ENCODE data around the gene AKAP1. TPM values are rescaled to one million over a fixed set of nuclear protein-coding genes. Genes with fewer than 3 reads are reported as not detected.
A peak's percentile ranks its signal among the peaks of the same experiment; 100 is the strongest.

The AKAP1 gene
- total RNA-seq, 3 donors from 2014 or later, result 38.1 to 87.7 (median 63.9) TPM

DNA sequence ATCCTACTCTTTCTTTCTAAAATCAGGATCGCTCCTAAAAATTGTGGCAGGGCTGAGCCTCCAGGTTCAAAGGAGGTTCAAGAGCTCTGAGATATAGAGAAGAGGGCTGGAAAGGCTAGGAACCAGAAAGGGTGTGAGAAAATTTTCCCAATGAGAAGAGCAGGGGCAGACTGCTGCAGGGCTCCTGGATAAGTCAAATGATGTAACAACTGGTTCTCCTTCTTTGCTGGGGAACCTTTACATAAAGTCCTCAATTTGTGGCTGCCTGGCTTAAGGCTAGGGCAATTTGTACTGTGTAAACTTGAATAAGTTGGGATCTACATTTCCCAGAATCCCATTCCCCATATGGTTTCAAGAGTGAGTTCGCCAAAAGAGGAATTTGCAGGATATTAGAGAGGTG lies 16.3 kb upstream of the AKAP1 start:
- Histone ChIP-seq H3K27ac (peak overlapping the region; percentile 17 to 29), H3K36me3 (no peaks in the 10 kb centered on the region), H3K9me3 (no peaks in the 10 kb centered on the region), H3K27me3 (no peaks in the 10 kb centered on the region), H3K4me1 (peaks cover 0 to 5% of the 10 kb centered on the region in 2 donors), H3K4me3 (no peak overlapping the region)
- intact Hi-C loops (cut with DNase I; ENCODE audit: low total_unique reads), result no loop called here
- no peak for DNase-seq (ENCODE audit: low spot score in 2 of 2)
- TF ChIP-seq POLR2AphosphoS5 (IDR thresholded peaks at IDR 0.05), result no peak
- TF ChIP-seq POLR2A (IDR thresholded peaks at IDR 0.05), result no peak
- no peak for TF ChIP-seq CTCF (IDR thresholded peaks at IDR 0.05)

DNA sequence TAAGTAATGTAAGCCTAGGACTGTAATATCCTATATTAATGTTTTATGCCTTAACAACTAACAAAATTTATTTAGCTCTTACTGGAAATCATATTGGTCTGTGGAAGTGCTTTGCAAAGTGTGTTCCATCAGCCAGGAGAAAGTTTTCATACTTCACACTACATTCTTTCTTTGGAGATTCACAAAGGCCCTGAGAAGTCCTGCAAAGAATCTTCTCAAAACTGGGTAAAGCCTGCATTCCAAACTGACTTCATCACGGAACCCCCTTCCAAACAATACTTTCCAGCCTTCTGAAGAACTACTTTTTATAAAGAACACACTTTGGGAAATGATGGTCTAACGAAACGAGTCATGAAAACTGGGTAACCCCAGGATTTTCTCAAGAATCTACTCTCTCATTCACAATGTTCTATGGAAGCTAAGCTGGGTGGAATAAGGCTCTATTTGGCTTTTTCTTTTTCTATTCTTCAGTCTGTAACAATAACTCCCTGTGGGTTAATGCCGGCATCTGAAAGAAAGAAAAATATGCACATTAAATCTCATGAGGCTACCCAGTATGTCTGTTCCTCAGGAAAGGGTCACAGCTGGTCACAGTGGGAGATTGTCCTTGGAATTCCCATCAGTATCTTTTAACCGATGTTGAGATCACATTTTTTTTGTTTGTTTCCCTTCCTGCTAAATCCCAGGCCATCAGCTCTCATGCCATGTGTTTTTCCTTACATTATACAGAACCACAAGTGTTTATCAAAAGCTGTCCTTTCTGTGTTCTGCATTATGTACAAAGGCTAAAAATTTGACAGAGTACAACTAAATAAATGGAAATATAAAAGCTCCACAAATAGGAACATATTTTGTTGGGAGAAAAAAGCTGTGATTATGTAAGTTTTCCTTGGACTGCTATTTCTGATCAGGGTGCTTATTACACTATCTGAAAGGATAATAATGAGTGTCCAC lies 12.8 kb upstream of the AKAP1 start:
- intact Hi-C loops (cut with DNase I; ENCODE audit: low total_unique reads), result no loop called here
- H3K27me3 ChIP-seq, result no peaks in the 10 kb centered on the region
- H3K27ac ChIP-seq, result no peak overlapping the region
- no peak for DNase-seq (ENCODE audit: low spot score in 2 of 2)
- no peaks in the 10 kb centered on the region for H3K9me3 ChIP-seq
- H3K36me3 ChIP-seq, result no peaks in the 10 kb centered on the region
- no peak overlapping the region for H3K4me3 ChIP-seq
- H3K4me1 ChIP-seq, result peaks cover 0 to 4% of the 10 kb centered on the region in 2 donors
- no peak for TF ChIP-seq POLR2AphosphoS5 (IDR thresholded peaks at IDR 0.05)
- TF ChIP-seq CTCF (IDR thresholded peaks at IDR 0.05), result no peak
- no peak for TF ChIP-seq POLR2A (IDR thresholded peaks at IDR 0.05)

DNA sequence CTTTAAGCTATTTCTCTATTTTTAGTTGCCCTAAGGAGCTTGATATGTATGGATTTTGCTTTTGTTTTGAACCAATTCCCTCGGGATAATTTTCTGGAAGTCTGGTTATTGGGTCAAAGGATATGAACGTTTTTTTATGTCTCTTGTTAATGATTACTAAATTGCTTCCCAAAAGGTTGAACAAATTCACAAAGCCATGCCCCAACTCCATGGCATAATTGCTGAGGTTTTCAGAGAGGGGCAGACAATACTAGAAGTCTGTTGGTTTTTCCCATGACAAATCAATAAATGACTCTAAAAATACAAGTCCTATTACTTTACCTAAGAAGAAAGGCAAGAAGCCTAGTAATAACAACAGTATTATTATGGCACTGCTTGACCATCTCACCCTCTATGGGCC lies 11.4 kb upstream of the AKAP1 start:
- H3K27ac ChIP-seq, result no peak overlapping the region
- H3K4me1 ChIP-seq, result no peaks in the 10 kb centered on the region
- H3K36me3 ChIP-seq, result no peaks in the 10 kb centered on the region
- intact Hi-C loops (cut with DNase I; ENCODE audit: low total_unique reads), result no loop called here
- TF ChIP-seq CTCF (IDR thresholded peaks at IDR 0.05), result no peak
- no peaks in the 10 kb centered on the region for H3K27me3 ChIP-seq
- no peaks in the 10 kb centered on the region for H3K9me3 ChIP-seq
- DNase-seq (ENCODE audit: low spot score in 2 of 2), result no peak
- H3K4me3 ChIP-seq, result no peak overlapping the region

- no peak overlapping the region for H3K27ac ChIP-seq
- no peak for DNase-seq (ENCODE audit: low spot score in 2 of 2)
- no peaks in the 10 kb centered on the region for H3K9me3 ChIP-seq
- TF ChIP-seq CTCF (IDR thresholded peaks at IDR 0.05) (no peak), POLR2A (IDR thresholded peaks at IDR 0.05) (no peak), POLR2AphosphoS5 (IDR thresholded peaks at IDR 0.05) (no peak)
- intact Hi-C loops (cut with DNase I; ENCODE audit: low total_unique reads), result no loop called here
- H3K4me3 ChIP-seq, result no peak overlapping the region
- H3K27me3 ChIP-seq, result no peaks in the 10 kb centered on the region
- H3K36me3 ChIP-seq, result no peaks in the 10 kb centered on the region
- no peaks in the 10 kb centered on the region for H3K4me1 ChIP-seq
These were observed 9.9 kb upstream of the AKAP1 start for GRCh38 chr17:57075193-57075592.

GRCh38 chr17:57075785-57076184 lies 9.3 kb upstream of the AKAP1 start:
- Histone ChIP-seq H3K36me3 (no peaks in the 10 kb centered on the region), H3K27me3 (no peaks in the 10 kb centered on the region), H3K9me3 (no peaks in the 10 kb centered on the region), H3K4me1 (no peaks in the 10 kb centered on the region), H3K27ac (no peak overlapping the region), H3K4me3 (no peak overlapping the region)
- intact Hi-C loops (cut with DNase I; ENCODE audit: low total_unique reads), result no loop called here
- no peak for TF ChIP-seq CTCF (IDR thresholded peaks at IDR 0.05)
- TF ChIP-seq POLR2A (IDR thresholded peaks at IDR 0.05), result no peak
- no peak for TF ChIP-seq POLR2AphosphoS5 (IDR thresholded peaks at IDR 0.05)
- no peak for DNase-seq (ENCODE audit: low spot score in 2 of 2)
